GM12878 (cell line): Measurements from ENCODE around the gene RPS6KA3. TPM values are rescaled to one million over a fixed set of nuclear protein-coding genes. Genes with fewer than 3 reads are reported as not detected.
"Not testable (repeated sequence)": the region's sequence is repeated elsewhere in the genome, so short reads cannot be mapped to it uniquely, and the experiment has no call there.

Experiments used
- ATAC-seq: fragments of 200-7000 bp; cut with Tn5 transposase; 3 replicates; pipeline ENCODE4 v1.9.1; 2020; ENCODE audit warnings: mild to moderate bottlenecking, moderate library complexity
- BruUV-seq: library from RNA; stranded (reverse); fragments of 400-500 nt; replicated peaks from 2 replicates; lab custom pipeline; 2021; lab: Mats Ljungman, UMichigan
- CTCF ChIA-PET: fragments of 300-600 bp; sonication (Branson Sonifier 250); formaldehyde crosslinking; extraction: SDS; loops from one replicate; lab custom pipeline; 2021; ENCODE audit warnings: inconsistent platforms; lab: Yijun Ruan, JAX
- POLR2A ChIA-PET: fragments of 350-600 bp; formaldehyde crosslinking; extraction: SDS; loops from one replicate; lab custom pipeline; 2021; ENCODE audit warnings: inconsistent platforms; lab: Charles Lee
- RAD21 ChIA-PET: fragments of 300-600 bp; sonication (Branson Sonifier 250); formaldehyde crosslinking; loops from one replicate; lab custom pipeline; 2023; ENCODE audit warnings: antibody characterized with exemption; ENCODE audit not compliant: unreplicated experiment; lab: Charles Lee
- SMC1A ChIA-PET: fragments of 300-600 bp; sonication (Branson Sonifier 250); formaldehyde crosslinking; loops from one replicate; lab custom pipeline; 2023; ENCODE audit not compliant: unreplicated experiment, uncharacterized antibody; lab: Charles Lee
- DNase-seq: peaks from one replicate; pipeline ENCODE4 v3.0.0-alpha.2; 2011; ENCODE audit warnings: low read depth, low spot score
- FAIRE-seq: peaks from 3 replicates; lab custom pipeline; 2011; peaks lifted over from hg19 to GRCh38; lab: Jason Lieb, UNC
- H2AFZ ChIP-seq: 2 replicates; pipeline ENCODE4 v1.6.0; 2011; ENCODE audit warnings: low read depth, low read length, control low read depth; ENCODE audit not compliant: control insufficient read depth
- H3K27ac ChIP-seq: 2 replicates; pipeline ENCODE4 v1.5.1; 2011; ENCODE audit warnings: control low read depth; ENCODE audit not compliant: control insufficient read depth, insufficient read depth
- H3K27me3 ChIP-seq, 2 experiments: replicated peaks in 1 of 2; 2 replicates each; pipeline versions ENCODE4 v1.6.0 to v1.6.1; 2011; ENCODE audit warnings: low read length in 1 of 2; ENCODE audit not compliant: control insufficient read depth in 2 of 2, insufficient read depth in 2 of 2
- H3K36me3 ChIP-seq, 2 experiments: 2 replicates each; pipeline ENCODE4 v1.5.1; 2011; ENCODE audit warnings: low read length in 1 of 2; ENCODE audit not compliant: control insufficient read depth in 2 of 2, insufficient read depth in 2 of 2
- H3K4me1 ChIP-seq: 2 replicates; pipeline ENCODE4 v1.6.1; 2011; ENCODE audit warnings: mild to moderate bottlenecking, low read length, moderate library complexity, mixed read lengths; ENCODE audit not compliant: control insufficient read depth, insufficient read depth
- H3K4me2 ChIP-seq: 2 replicates; pipeline ENCODE4 v1.6.0; 2011; ENCODE audit warnings: control low read depth; ENCODE audit not compliant: control insufficient read depth, insufficient read depth
- H3K4me3 ChIP-seq: fragments of 200-600 bp; sonication (generic); 2 replicates; pipeline ENCODE4 v1.5.1; 2016
- H3K79me2 ChIP-seq: 2 replicates; pipeline ENCODE4 v1.6.0; 2011; ENCODE audit warnings: low read length; ENCODE audit not compliant: control insufficient read depth, insufficient read depth
- H3K9ac ChIP-seq: 2 replicates; pipeline ENCODE4 v1.8.0; 2011; ENCODE audit warnings: low read length, control low read depth, mixed read lengths; ENCODE audit not compliant: control insufficient read depth, insufficient read depth
- H3K9me3 ChIP-seq: replicated peaks from 3 replicates; pipeline ENCODE4 v1.5.1; 2011; ENCODE audit warnings: mild to moderate bottlenecking, low read length; ENCODE audit not compliant: control insufficient read depth, insufficient read depth
- H4K20me1 ChIP-seq: 2 replicates; pipeline ENCODE4 v1.6.0; 2011; ENCODE audit not compliant: control insufficient read depth, insufficient read depth
- BCL3 ChIP-seq: IDR thresholded peaks from 2 replicates; pipeline ENCODE4 v1.6.1; 2011; ENCODE audit warnings: borderline replicate concordance, low read depth, mild to moderate bottlenecking, moderate library complexity, low read length; ENCODE audit not compliant: insufficient read depth, poor library complexity, severe bottlenecking
- CHD4 ChIP-seq: fragments of 200-600 bp; sonication (generic); IDR thresholded peaks from 2 replicates; pipeline ENCODE4 v1.6.1; 2016; ENCODE audit warnings: mild to moderate bottlenecking
- HSF1 ChIP-seq: fragments of 150-350 bp; IDR thresholded peaks from 2 replicates; pipeline ENCODE4 v1.6.1; 2014; ENCODE audit warnings: mild to moderate bottlenecking, low read depth, low read length
- PBX3 ChIP-seq: IDR thresholded peaks from 2 replicates; pipeline ENCODE4 v1.6.1; 2011; ENCODE audit warnings: mild to moderate bottlenecking, low read depth, low read length, moderate library complexity; ENCODE audit not compliant: insufficient replicate concordance
- POU2F2 ChIP-seq: IDR thresholded peaks from 3 replicates; pipeline ENCODE4 v1.6.1; 2011; ENCODE audit warnings: low read depth, mild to moderate bottlenecking, low read length, borderline replicate concordance
- TARDBP ChIP-seq: IDR thresholded peaks from 2 replicates; pipeline ENCODE4 v1.6.1; 2016; ENCODE audit warnings: borderline replicate concordance
- TBL1XR1 ChIP-seq: IDR thresholded peaks from 2 replicates; pipeline ENCODE4 v1.6.1; 2012; ENCODE audit warnings: low read depth, low read length, improper control_type of control experiment
- whole genome bisulfite sequencing: methylation state at CpG from one replicate; pipeline ENCODE4 v1.1.6; 2016; ENCODE audit warnings: low lambda C conversion rate; ENCODE audit not compliant: insufficient replicate concordance, insufficient coverage; ENCODE audit errors: missing lambda C conversion rate; 5-methylcytosine and 5-hydroxymethylcytosine counted together
- in situ Hi-C: fragments of 300-500 bp; cut with MboI; formaldehyde crosslinking; loops from 9 replicates; pipeline ENCODE4 v1.14.3; 2018; ENCODE audit warnings: mixed read lengths
- intact Hi-C: fragments of 100-400 bp; cut with micrococcal nuclease; formaldehyde crosslinking; loops from one replicate; pipeline ENCODE4 v1.14.2; 2022; ENCODE audit not compliant: unreplicated experiment
- polyA plus RNA-seq, 11 experiments: library from polyadenylated mRNA; depleted of rRNA in 4 of 11; unstranded in 6 of 11; stranded (reverse) in 5 of 11; fragments of >200 nt; fragmentation: Nextera tagmentation in 4 of 11; fragmentation: Illumina TruSeq in 1 of 11; extraction: Ambion mirVana in 4 of 11; extraction: Trizol in 1 of 11; gene quantifications; 1 replicate in 1 of 11; 2 replicates in 10 of 11; pipeline versions ENCODE4 v1.2.1 to v1.2.3, GENCODE V29; 2011 to 2016; ENCODE audit warnings: inconsistent platforms in 2 of 11, missing spikeins in 2 of 11, low read depth in 1 of 11
- total RNA-seq, 4 experiments: library from RNA; depleted of rRNA in 3 of 4; stranded (reverse); fragments of >200 nt in 3 of 4; fragmentation: Illumina TruSeq in 1 of 4; extraction: Trizol in 1 of 4; gene quantifications; 2 replicates each; pipeline versions ENCODE4 v1.2.1 to v1.2.3, GENCODE V29; 2013 to 2021
- TF ChIP-seq, protein P1 (sequence below): IDR thresholded peaks from 2 replicates; pipeline ENCODE4 v1.6.1; 2011; ENCODE audit warnings: low read depth, mild to moderate bottlenecking, low read length, moderate library complexity, borderline replicate concordance; ENCODE audit errors: extremely low read depth
- TF ChIP-seq, protein P2 (sequence below): IDR thresholded peaks from 2 replicates; pipeline ENCODE4 v1.6.1; 2012; ENCODE audit warnings: low read depth, low read length, improper control_type of control experiment
- TF ChIP-seq, protein P3 (sequence below): IDR thresholded peaks from 2 replicates; pipeline ENCODE4 v1.6.1; 2012; ENCODE audit warnings: low read length, inconsistent platforms

Gene RPS6KA3
- total and polyA plus RNA-seq, 10 of the 15 experiments (the other 5 are each of a cell fraction or from before 2014, with no cell fraction given) = 2.8 to 35.6 (median 15.8) TPM

GRCh38 chrX:20171887-20172286 lies 94.8 kb downstream of the RPS6KA3 start:
- Histone ChIP-seq H3K4me2 (no peak overlapping the region), H3K36me3 (peaks cover 0 to 13% of the 10 kb centered on the region in 2 experiments; a peak in 3 of 4 replicates), H3K27me3 (no peaks in the 10 kb centered on the region), H3K9ac (no peak overlapping the region), H3K27ac (no peak overlapping the region), H4K20me1 (no peaks in the 10 kb centered on the region), H3K4me1 (no peaks in the 10 kb centered on the region), H3K4me3 (no peak overlapping the region), H3K79me2 (no peaks in the 10 kb centered on the region), H2AFZ (no peak overlapping the region), H3K9me3 (no peaks in the 10 kb centered on the region)
- SMC1A ChIA-PET = interaction anchor here (0.7 kb wide), 1 partner anchor 35 kb away, joined by 3 read pairs; no protein-coding TSS in a partner anchor
- TF ChIP-seq, protein P1, sequence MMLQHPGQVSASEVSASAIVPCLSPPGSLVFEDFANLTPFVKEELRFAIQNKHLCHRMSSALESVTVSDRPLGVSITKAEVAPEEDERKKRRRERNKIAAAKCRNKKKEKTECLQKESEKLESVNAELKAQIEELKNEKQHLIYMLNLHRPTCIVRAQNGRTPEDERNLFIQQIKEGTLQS = no peak
- TF ChIP-seq PBX3 (no peak), HSF1 (no peak), TARDBP (no peak), POU2F2 (no peak), BCL3 (no peak), TBL1XR1 (no peak), CHD4 (no peak)
- TF ChIP-seq, protein P2, sequence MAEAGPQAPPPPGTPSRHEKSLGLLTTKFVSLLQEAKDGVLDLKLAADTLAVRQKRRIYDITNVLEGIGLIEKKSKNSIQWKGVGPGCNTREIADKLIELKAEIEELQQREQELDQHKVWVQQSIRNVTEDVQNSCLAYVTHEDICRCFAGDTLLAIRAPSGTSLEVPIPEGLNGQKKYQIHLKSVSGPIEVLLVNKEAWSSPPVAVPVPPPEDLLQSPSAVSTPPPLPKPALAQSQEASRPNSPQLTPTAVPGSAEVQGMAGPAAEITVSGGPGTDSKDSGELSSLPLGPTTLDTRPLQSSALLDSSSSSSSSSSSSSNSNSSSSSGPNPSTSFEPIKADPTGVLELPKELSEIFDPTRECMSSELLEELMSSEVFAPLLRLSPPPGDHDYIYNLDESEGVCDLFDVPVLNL = no peak
- TF ChIP-seq, protein P3, sequence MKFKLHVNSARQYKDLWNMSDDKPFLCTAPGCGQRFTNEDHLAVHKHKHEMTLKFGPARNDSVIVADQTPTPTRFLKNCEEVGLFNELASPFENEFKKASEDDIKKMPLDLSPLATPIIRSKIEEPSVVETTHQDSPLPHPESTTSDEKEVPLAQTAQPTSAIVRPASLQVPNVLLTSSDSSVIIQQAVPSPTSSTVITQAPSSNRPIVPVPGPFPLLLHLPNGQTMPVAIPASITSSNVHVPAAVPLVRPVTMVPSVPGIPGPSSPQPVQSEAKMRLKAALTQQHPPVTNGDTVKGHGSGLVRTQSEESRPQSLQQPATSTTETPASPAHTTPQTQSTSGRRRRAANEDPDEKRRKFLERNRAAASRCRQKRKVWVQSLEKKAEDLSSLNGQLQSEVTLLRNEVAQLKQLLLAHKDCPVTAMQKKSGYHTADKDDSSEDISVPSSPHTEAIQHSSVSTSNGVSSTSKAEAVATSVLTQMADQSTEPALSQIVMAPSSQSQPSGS = no peak
- POLR2A ChIA-PET = no interaction called here
- no peak for DNase-seq
- intact Hi-C loops = no loop called here
- no peak for FAIRE-seq
- in situ Hi-C loops = no loop called here
- ATAC-seq = no peak
- no TSS peak for BruUV-seq
- RAD21 ChIA-PET = no interaction called here
- CTCF ChIA-PET = interaction anchor here (0.6 kb wide), 1 partner anchor 154 kb away, joined by 3 read pairs; no protein-coding TSS in a partner anchor
- WGBS = 60% methylated on average over 3 of the region's 3 CpGs

- H4K20me1 ChIP-seq, CTCF ChIA-PET, FAIRE-seq, H3K4me1 ChIP-seq, intact Hi-C loops, SMC1A ChIA-PET, H3K9ac ChIP-seq, RAD21 ChIA-PET, DNase-seq, H3K36me3 ChIP-seq, POLR2A ChIA-PET, H3K79me2 ChIP-seq, H2AFZ ChIP-seq, H3K27ac ChIP-seq, in situ Hi-C loops, H3K27me3 ChIP-seq, ATAC-seq, BruUV-seq, H3K4me2 ChIP-seq, H3K9me3 ChIP-seq, H3K4me3 ChIP-seq: not testable (repeated sequence)
Measured at GRCh38 chrX:20162516-20162915, 104.2 kb downstream of the RPS6KA3 start.
